ENCODE measurements around the gene SLC49A4.

DNA sequence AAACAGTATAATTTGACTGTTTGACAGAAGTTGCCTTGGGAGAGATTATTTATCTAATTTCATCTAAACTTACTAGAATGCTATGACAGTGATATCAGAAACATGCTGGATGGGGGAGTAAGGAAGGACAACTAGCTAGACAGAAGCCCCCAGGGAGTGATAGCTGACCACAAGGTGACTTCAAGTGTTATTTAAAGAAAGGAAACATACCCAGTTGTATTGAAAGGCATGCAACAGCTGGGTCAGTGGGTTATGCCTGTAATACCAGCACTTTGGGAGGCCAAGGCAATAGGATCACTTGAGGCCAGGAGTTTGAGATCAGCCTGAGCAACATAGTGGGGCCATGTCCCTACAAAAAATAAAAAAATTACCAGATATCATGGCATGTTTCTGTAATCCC, 69.6 kb downstream of the SLC49A4 start:
- no peak for TF ChIP-seq POLR2AphosphoS5 (IDR thresholded peaks at IDR 0.05; ENCODE audit: low read depth, low read length)
- TF ChIP-seq SIN3A (IDR thresholded peaks at IDR 0.05; ENCODE audit: borderline replicate concordance, insufficient read depth, low read length) = no peak
- no peak for TF ChIP-seq TAF1 (IDR thresholded peaks at IDR 0.05; ENCODE audit: borderline replicate concordance, insufficient read depth, low read length)
- TF ChIP-seq, protein P1, sequence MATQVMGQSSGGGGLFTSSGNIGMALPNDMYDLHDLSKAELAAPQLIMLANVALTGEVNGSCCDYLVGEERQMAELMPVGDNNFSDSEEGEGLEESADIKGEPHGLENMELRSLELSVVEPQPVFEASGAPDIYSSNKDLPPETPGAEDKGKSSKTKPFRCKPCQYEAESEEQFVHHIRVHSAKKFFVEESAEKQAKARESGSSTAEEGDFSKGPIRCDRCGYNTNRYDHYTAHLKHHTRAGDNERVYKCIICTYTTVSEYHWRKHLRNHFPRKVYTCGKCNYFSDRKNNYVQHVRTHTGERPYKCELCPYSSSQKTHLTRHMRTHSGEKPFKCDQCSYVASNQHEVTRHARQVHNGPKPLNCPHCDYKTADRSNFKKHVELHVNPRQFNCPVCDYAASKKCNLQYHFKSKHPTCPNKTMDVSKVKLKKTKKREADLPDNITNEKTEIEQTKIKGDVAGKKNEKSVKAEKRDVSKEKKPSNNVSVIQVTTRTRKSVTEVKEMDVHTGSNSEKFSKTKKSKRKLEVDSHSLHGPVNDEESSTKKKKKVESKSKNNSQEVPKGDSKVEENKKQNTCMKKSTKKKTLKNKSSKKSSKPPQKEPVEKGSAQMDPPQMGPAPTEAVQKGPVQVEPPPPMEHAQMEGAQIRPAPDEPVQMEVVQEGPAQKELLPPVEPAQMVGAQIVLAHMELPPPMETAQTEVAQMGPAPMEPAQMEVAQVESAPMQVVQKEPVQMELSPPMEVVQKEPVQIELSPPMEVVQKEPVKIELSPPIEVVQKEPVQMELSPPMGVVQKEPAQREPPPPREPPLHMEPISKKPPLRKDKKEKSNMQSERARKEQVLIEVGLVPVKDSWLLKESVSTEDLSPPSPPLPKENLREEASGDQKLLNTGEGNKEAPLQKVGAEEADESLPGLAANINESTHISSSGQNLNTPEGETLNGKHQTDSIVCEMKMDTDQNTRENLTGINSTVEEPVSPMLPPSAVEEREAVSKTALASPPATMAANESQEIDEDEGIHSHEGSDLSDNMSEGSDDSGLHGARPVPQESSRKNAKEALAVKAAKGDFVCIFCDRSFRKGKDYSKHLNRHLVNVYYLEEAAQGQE (IDR thresholded peaks at IDR 0.05; ENCODE audit: insufficient read depth in 1 of 2, low read depth in 2 of 2, low read length in 2 of 2) = no peak
